ENCODE data around the gene TCOF1. TPM values are rescaled to one million over a fixed set of nuclear protein-coding genes. Genes with fewer than 3 reads are reported as not detected.

The TCOF1 gene
- total and polyA plus RNA-seq, 2 of the 8 experiments (the other 6 are each of a cell fraction or from before 2014, with no cell fraction given): 35.9 to 170 TPM

DNA sequence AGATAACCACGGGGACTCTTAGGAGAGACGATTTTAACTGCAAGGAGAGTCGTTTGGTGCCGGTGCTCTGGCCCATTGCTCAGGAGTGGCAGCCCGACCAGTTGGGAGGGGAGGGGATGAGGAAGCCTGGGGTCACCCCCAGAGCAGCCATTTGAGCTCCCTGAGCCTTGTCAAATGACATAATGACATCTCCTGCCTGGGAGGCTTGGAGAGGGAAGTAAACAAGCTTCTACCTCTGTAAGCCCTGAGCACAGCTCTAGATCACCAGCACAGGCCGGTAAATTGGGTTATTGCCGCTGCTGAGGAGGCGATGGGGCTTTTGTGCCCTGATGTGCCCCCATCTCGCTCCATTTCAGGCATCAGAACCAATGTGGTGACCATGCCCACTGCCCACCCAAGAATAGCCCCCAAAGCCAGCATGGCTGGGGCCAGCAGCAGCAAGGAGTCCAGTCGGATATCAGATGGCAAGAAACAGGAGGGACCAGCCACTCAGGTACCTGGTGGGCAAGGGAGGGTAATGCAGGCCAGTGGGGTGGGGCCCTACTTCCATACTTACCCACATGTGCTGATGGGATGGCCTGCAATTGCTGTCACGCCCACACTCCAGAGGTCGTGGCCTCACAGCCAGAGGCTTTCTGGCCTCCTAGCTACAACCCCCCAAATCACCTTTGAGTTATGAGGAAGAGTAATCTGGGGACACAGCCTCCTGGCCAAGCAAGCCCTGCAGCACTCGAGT is 32.2 kb downstream of the TCOF1 start:
- Histone ChIP-seq H3K79me1 (ENCODE audit: low read depth, low read length) (no peaks in the 10 kb centered on the region), H3K4me1 (replicated peaks in 1 of 4; ENCODE audit: control insufficient read depth in 3 of 4, insufficient read depth in 4 of 4, low read length in 3 of 4) (no peaks in the 10 kb centered on the region), H3K36me3 (ENCODE audit: control insufficient read depth in 2 of 4, insufficient read depth in 4 of 4, low read length in 3 of 4) (peaks cover 58 to 93% (median 89%) of the 10 kb centered on the region in 4 experiments), H3K4me3 (ENCODE audit: extremely low read depth in 1 of 4, insufficient read depth in 2 of 4, low read depth in 3 of 4, low read length in 4 of 4) (no peak overlapping the region), H2BK12ac (ENCODE audit: low read depth, low read length) (no peak overlapping the region), H3K4me2 (ENCODE audit: insufficient read depth in 1 of 2, low read depth in 2 of 2, low read length in 2 of 2) (no peak overlapping the region), H3K9ac (replicated peaks in 1 of 4; ENCODE audit: extremely low read depth in 1 of 4, low read depth in 3 of 4, low read length in 3 of 4) (no peak overlapping the region), H3K4ac (replicated peaks; ENCODE audit: insufficient read length, low read depth, low read length) (no peak overlapping the region), H4K8ac (ENCODE audit: extremely low read depth, insufficient read depth, low read length) (no peak overlapping the region), H4K5ac (ENCODE audit: insufficient read length, low read depth, low read length) (no peak overlapping the region), H2AK5ac (ENCODE audit: low read depth, low read length) (no peak overlapping the region), H3K18ac (ENCODE audit: extremely low read depth, low read length) (no peak overlapping the region), H3K27me3 (replicated peaks in 1 of 4; ENCODE audit: control insufficient read depth in 3 of 4, extremely low read depth in 1 of 4, insufficient read depth in 3 of 4, low read length in 3 of 4) (no peaks in the 10 kb centered on the region), H4K91ac (replicated peaks; ENCODE audit: insufficient read length, low read length) (no peak overlapping the region), H2AFZ (ENCODE audit: low read length) (no peak overlapping the region), H3K23ac (ENCODE audit: insufficient read length) (no peak overlapping the region), H2BK20ac (ENCODE audit: low read length) (no peak overlapping the region), H3K79me2 (ENCODE audit: control insufficient read depth in 1 of 2, insufficient read depth in 2 of 2, low read length in 2 of 2) (no peaks in the 10 kb centered on the region), H2BK5ac (ENCODE audit: low read depth, low read length) (no peak overlapping the region), H2BK15ac (ENCODE audit: low read length) (no peak overlapping the region), H3K56ac (replicated peaks; ENCODE audit: insufficient read length, low read depth, low read length) (no peak overlapping the region), H2BK120ac (replicated peaks; ENCODE audit: low read depth, low read length) (no peak overlapping the region), H3K27ac (ENCODE audit: low read depth, low read length) (no peak overlapping the region), H3K9me3 (ENCODE audit: insufficient read depth in 2 of 2, low read depth in 1 of 2, low read length in 1 of 2) (no peaks in the 10 kb centered on the region), H3K14ac (ENCODE audit: insufficient read length) (no peak overlapping the region), H4K20me1 (replicated peaks in 1 of 2; ENCODE audit: control insufficient read depth in 1 of 2, insufficient read depth in 2 of 2, low read length in 2 of 2) (peaks cover 0 to 3% of the 10 kb centered on the region in 2 experiments), H3K23me2 (ENCODE audit: low read depth, low read length) (no peaks in the 10 kb centered on the region)
- CTCF ChIA-PET (ENCODE audit: partially characterized antibody): interaction anchor here (0.7 to 21.5 kb wide), 6 partner anchors 9 to 399 kb away, joined by 3 to 274 read pairs (median 3); no protein-coding TSS in a partner anchor
- FAIRE-seq (no peak), DNase-seq (ENCODE audit: low read depth in 1 of 2, low spot score in 2 of 2) (no peak)
- WGBS, 2 experiments (ENCODE audit: extremely low coverage in 1 of 2, insufficient coverage in 1 of 2, insufficient read length in 1 of 2, insufficient replicate concordance in 2 of 2, low coverage in 1 of 2, low lambda C conversion rate in 2 of 2, missing lambda C conversion rate in 1 of 2): 93% methylated on average over 12 of the region's 13 CpGs; no CpG with 5 or more reads in 1 of the 2 experiments
- POLR2A ChIA-PET (ENCODE audit: partially characterized antibody): interaction anchor here (1.7 to 19.1 kb wide), 4 partner anchors 12 to 46 kb away, joined by 4 to 455 read pairs (median 10); partner anchors contain the start of gene TCOF1
- no peak for TF ChIP-seq YY1 (IDR thresholded peaks at IDR 0.05; ENCODE audit: low read depth, low read length)
- TF ChIP-seq CEBPB (IDR thresholded peaks at IDR 0.05; ENCODE audit: low read depth, low read length): no peak
- TF ChIP-seq PHF8 (conservative IDR thresholded peaks at IDR 0.05; ENCODE audit: low read depth, low read length): no peak
- no peak for TF ChIP-seq CHD2 (IDR thresholded peaks at IDR 0.05; ENCODE audit: low read length)
